ENCODE measurements around the gene PARD3B. TPM values are rescaled to one million over a fixed set of nuclear protein-coding genes. Genes with fewer than 3 reads are reported as not detected.

Gene PARD3B
- total and polyA plus RNA-seq, 5 donors from 2014 or later = 0.03 to 0.68 (median 0.08) TPM; not detected in 1

DNA sequence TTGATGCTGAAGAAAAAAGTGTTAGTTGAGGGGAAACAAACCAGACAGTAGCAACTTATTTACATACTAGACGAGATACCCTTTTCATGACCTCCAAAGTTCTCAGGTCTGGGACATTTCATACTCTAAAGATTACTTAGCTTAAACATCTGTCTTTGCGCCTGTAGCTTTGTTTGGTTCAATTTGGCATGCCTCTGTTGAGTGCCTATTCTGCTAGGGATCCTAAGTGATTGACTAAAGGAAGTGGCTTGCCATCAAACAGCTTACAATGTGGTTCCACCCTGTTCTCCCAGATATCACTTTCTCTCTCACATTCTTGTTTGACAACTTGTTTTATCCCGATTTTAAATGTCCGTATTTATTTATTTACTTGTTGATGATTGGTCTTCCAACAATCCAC, 488.8 kb downstream of the PARD3B start:
- H3K4me3 Mint-ChIP-seq = no peak overlapping the region
- no peaks in the 10 kb centered on the region for H3K36me3 ChIP-seq (ENCODE audit: control insufficient read depth, insufficient read depth, low read length)
- H3K27ac ChIP-seq (ENCODE audit: insufficient read depth, low read length, poor library complexity, severe bottlenecking) = no peak overlapping the region
- H3K4me3 ChIP-seq (ENCODE audit: low read depth, low read length) = no peak overlapping the region
- no peaks in the 10 kb centered on the region for H3K27me3 Mint-ChIP-seq
- H3K4me1 ChIP-seq (ENCODE audit: control insufficient read depth, insufficient read depth, low read length, poor library complexity, severe bottlenecking) = no peaks in the 10 kb centered on the region
- H3K27ac Mint-ChIP-seq = no peak overlapping the region
- H3K9me3 ChIP-seq (ENCODE audit: control insufficient read depth in 2 of 2, low read length in 2 of 2) = no peaks in the 10 kb centered on the region
- ATAC-seq (ENCODE audit: low read depth in 2 of 2) (peak; percentile 25 to 37), DNase-seq (peak in 1 of 3 donors; percentile 36)
- no peaks in the 10 kb centered on the region for H3K36me3 Mint-ChIP-seq
- peaks cover 9 to 15% (median 11%) of the 10 kb centered on the region in 4 donors for H3K4me1 Mint-ChIP-seq
- no peaks in the 10 kb centered on the region for H3K27me3 ChIP-seq (ENCODE audit: control insufficient read depth, insufficient read depth, low read length)
- H3K9me3 Mint-ChIP-seq = peaks cover 0 to 3% (median 0%) of the 10 kb centered on the region in 7 donors

GRCh38 chr2:205040323-205040722, 495.0 kb downstream of the PARD3B start:
- Histone ChIP-seq H3K27ac (ENCODE audit: insufficient read depth, low read length, poor library complexity, severe bottlenecking) (no peak overlapping the region), H3K9me3 (ENCODE audit: control insufficient read depth in 2 of 2, low read length in 2 of 2) (no peaks in the 10 kb centered on the region), H3K4me1 (ENCODE audit: control insufficient read depth, insufficient read depth, low read length, poor library complexity, severe bottlenecking) (no peaks in the 10 kb centered on the region), H3K4me3 (ENCODE audit: low read depth, low read length) (no peak overlapping the region), H3K36me3 (ENCODE audit: control insufficient read depth, insufficient read depth, low read length) (no peaks in the 10 kb centered on the region), H3K27me3 (ENCODE audit: control insufficient read depth, insufficient read depth, low read length) (peaks cover 5% of the 10 kb centered on the region)
- Mint-ChIP-seq H3K4me1 (peaks cover 0 to 16% (median 0%) of the 10 kb centered on the region in 4 donors), H3K36me3 (no peaks in the 10 kb centered on the region), H3K27ac (peak overlapping the region in 1 of 3 donors; percentile 17), H3K9me3 (peaks cover 0 to 4% (median 2%) of the 10 kb centered on the region in 7 donors), H3K27me3 (peaks cover 4% of the 10 kb centered on the region), H3K4me3 (no peak overlapping the region)
- DNase-seq = no peak
- no peak for ATAC-seq (ENCODE audit: low read depth in 2 of 2)

- H3K27ac Mint-ChIP-seq = peak overlapping the region in 2 of 3 donors; percentile 9 to 27
Measured at GRCh38 chr2:205041472-205042130, 496.3 kb downstream of the PARD3B start.

DNA sequence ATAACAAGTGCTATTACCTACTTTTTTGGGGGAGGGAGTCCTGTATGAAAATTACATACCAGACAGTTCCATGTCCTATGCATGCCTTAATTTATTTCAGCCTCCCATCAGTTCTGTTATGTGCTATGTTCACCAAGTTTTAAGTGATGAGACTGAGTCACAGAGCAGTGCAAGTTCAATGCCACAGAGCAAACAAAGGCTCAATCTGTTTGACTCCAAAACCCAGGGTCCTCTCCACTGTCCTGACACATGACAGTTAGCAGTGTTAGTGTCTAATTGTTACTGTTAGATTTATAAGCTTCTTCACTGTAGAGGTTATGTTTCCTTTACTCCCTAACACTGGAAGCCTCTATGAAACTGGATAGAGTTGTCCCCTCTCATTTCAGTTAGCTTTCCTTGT, 498.0 kb downstream of the PARD3B start:
- no peak overlapping the region for H3K27ac ChIP-seq (ENCODE audit: insufficient read depth, low read length, poor library complexity, severe bottlenecking)
- no peak overlapping the region for H3K27ac Mint-ChIP-seq
- H3K36me3 ChIP-seq (ENCODE audit: control insufficient read depth, insufficient read depth, low read length) = no peaks in the 10 kb centered on the region
- H3K4me3 ChIP-seq (ENCODE audit: low read depth, low read length) = no peak overlapping the region
- H3K4me3 Mint-ChIP-seq = no peak overlapping the region
- H3K36me3 Mint-ChIP-seq = no peaks in the 10 kb centered on the region
- H3K4me1 Mint-ChIP-seq = peaks cover 0 to 16% (median 0%) of the 10 kb centered on the region in 4 donors
- H3K4me1 ChIP-seq (ENCODE audit: control insufficient read depth, insufficient read depth, low read length, poor library complexity, severe bottlenecking) = no peaks in the 10 kb centered on the region
- H3K9me3 Mint-ChIP-seq = peaks cover 0 to 12% (median 3%) of the 10 kb centered on the region in 7 donors
- no peak for DNase-seq
- no peak for ATAC-seq (ENCODE audit: low read depth in 2 of 2)
- no peaks in the 10 kb centered on the region for H3K9me3 ChIP-seq (ENCODE audit: control insufficient read depth in 2 of 2, low read length in 2 of 2)
- H3K27me3 ChIP-seq (ENCODE audit: control insufficient read depth, insufficient read depth, low read length) = peaks cover 5% of the 10 kb centered on the region
- H3K27me3 Mint-ChIP-seq = peaks cover 4% of the 10 kb centered on the region

More at GRCh38 chr2:205041472-205042130, 496.3 kb downstream of the PARD3B start:
- Mint-ChIP-seq H3K36me3 (no peaks in the 10 kb centered on the region), H3K9me3 (peaks cover 0 to 4% (median 3%) of the 10 kb centered on the region in 7 donors), H3K4me1 (peaks cover 0 to 16% (median 0%) of the 10 kb centered on the region in 4 donors), H3K4me3 (no peak overlapping the region), H3K27me3 (peaks cover 4% of the 10 kb centered on the region)
- no peaks in the 10 kb centered on the region for H3K9me3 ChIP-seq (ENCODE audit: control insufficient read depth in 2 of 2, low read length in 2 of 2)
- H3K27ac ChIP-seq (ENCODE audit: insufficient read depth, low read length, poor library complexity, severe bottlenecking) = no peak overlapping the region
- peaks cover 5% of the 10 kb centered on the region for H3K27me3 ChIP-seq (ENCODE audit: control insufficient read depth, insufficient read depth, low read length)
- H3K4me1 ChIP-seq (ENCODE audit: control insufficient read depth, insufficient read depth, low read length, poor library complexity, severe bottlenecking) = no peaks in the 10 kb centered on the region
- DNase-seq (no peak), ATAC-seq (ENCODE audit: low read depth in 2 of 2) (no peak)
- H3K36me3 ChIP-seq (ENCODE audit: control insufficient read depth, insufficient read depth, low read length) = no peaks in the 10 kb centered on the region
- no peak overlapping the region for H3K4me3 ChIP-seq (ENCODE audit: low read depth, low read length)

GRCh38 chr2:205045706-205046105, 500.4 kb downstream of the PARD3B start:
- no peak overlapping the region for H3K27ac ChIP-seq (ENCODE audit: insufficient read depth, low read length, poor library complexity, severe bottlenecking)
- DNase-seq (no peak), ATAC-seq (ENCODE audit: low read depth in 2 of 2) (no peak)
- peaks cover 5 to 11% of the 10 kb centered on the region in 2 experiments for H3K9me3 ChIP-seq (ENCODE audit: control insufficient read depth in 2 of 2, low read length in 2 of 2)
- peaks cover 8% of the 10 kb centered on the region for H3K27me3 ChIP-seq (ENCODE audit: control insufficient read depth, insufficient read depth, low read length)
- Mint-ChIP-seq H3K36me3 (peaks cover 5% of the 10 kb centered on the region), H3K9me3 (peaks cover 0 to 25% (median 5%) of the 10 kb centered on the region in 7 donors), H3K27me3 (peaks cover 8% of the 10 kb centered on the region), H3K4me3 (no peak overlapping the region), H3K4me1 (peaks cover 0 to 11% (median 0%) of the 10 kb centered on the region in 4 donors), H3K27ac (no peak overlapping the region)
- no peak overlapping the region for H3K4me3 ChIP-seq (ENCODE audit: low read depth, low read length)
- H3K36me3 ChIP-seq (ENCODE audit: control insufficient read depth, insufficient read depth, low read length) = peaks cover 3% of the 10 kb centered on the region
- H3K4me1 ChIP-seq (ENCODE audit: control insufficient read depth, insufficient read depth, low read length, poor library complexity, severe bottlenecking) = no peaks in the 10 kb centered on the region

DNA sequence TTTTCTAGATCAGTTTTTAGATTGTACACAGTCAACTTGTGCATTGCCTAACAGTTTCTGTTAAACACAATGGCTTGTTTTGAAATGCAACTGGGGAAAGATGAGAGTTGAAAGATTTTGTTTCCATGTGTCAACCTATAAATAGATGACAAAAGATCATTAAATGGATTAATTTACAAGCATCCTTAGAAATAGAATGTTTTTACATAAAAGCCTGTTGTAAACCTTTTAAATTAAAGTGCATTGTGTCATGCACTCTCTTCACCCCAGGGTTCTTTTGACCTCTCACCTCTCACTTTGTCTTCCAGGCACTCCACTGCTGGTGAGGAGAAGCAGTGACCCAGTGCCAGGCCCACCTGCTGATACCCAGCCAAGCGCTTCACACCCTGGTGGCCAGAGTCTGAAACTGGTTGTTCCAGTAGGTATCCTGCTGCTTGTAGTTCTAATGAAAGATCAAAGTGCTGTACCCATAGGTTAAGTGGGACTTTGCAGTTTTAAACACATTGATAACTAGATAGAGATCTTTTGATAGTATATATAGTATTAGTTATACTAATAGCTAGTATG, 502.1 kb downstream of the PARD3B start:
- H3K36me3 Mint-ChIP-seq = peaks cover 5% of the 10 kb centered on the region
- H3K27me3 Mint-ChIP-seq = peaks cover 8% of the 10 kb centered on the region
- H3K9me3 Mint-ChIP-seq = peaks cover 0 to 25% (median 5%) of the 10 kb centered on the region in 7 donors
- H3K4me3 ChIP-seq (ENCODE audit: low read depth, low read length) = no peak overlapping the region
- H3K9me3 ChIP-seq (ENCODE audit: control insufficient read depth in 2 of 2, low read length in 2 of 2) = peaks cover 5 to 11% of the 10 kb centered on the region in 2 experiments
- H3K36me3 ChIP-seq (ENCODE audit: control insufficient read depth, insufficient read depth, low read length) = peaks cover 3% of the 10 kb centered on the region
- ATAC-seq (ENCODE audit: low read depth in 2 of 2) = no peak
- H3K27me3 ChIP-seq (ENCODE audit: control insufficient read depth, insufficient read depth, low read length) = peaks cover 5% of the 10 kb centered on the region
- no peak for DNase-seq
- H3K4me3 Mint-ChIP-seq = no peak overlapping the region
- H3K4me1 ChIP-seq (ENCODE audit: control insufficient read depth, insufficient read depth, low read length, poor library complexity, severe bottlenecking) = no peaks in the 10 kb centered on the region
- H3K27ac Mint-ChIP-seq = no peak overlapping the region
- H3K27ac ChIP-seq (ENCODE audit: insufficient read depth, low read length, poor library complexity, severe bottlenecking) = no peak overlapping the region
- H3K4me1 Mint-ChIP-seq = peaks cover 0 to 12% (median 5%) of the 10 kb centered on the region in 4 donors

GRCh38 chr2:205051417-205051816, 506.1 kb downstream of the PARD3B start:
- ATAC-seq (ENCODE audit: low read depth in 2 of 2) = no peak
- H3K4me3 ChIP-seq (ENCODE audit: low read depth, low read length) = no peak overlapping the region
- no peaks in the 10 kb centered on the region for H3K4me1 ChIP-seq (ENCODE audit: control insufficient read depth, insufficient read depth, low read length, poor library complexity, severe bottlenecking)
- no peak for DNase-seq
- peaks cover 8% of the 10 kb centered on the region for H3K27me3 Mint-ChIP-seq
- H3K36me3 ChIP-seq (ENCODE audit: control insufficient read depth, insufficient read depth, low read length) = peaks cover 3% of the 10 kb centered on the region
- no peak overlapping the region for H3K27ac Mint-ChIP-seq
- H3K36me3 Mint-ChIP-seq = peaks cover 5% of the 10 kb centered on the region
- H3K27me3 ChIP-seq (ENCODE audit: control insufficient read depth, insufficient read depth, low read length) = peaks cover 3% of the 10 kb centered on the region
- H3K4me3 Mint-ChIP-seq = no peak overlapping the region
- peaks cover 5 to 37% (median 15%) of the 10 kb centered on the region in 4 donors for H3K4me1 Mint-ChIP-seq
- peaks cover 0 to 21% (median 2%) of the 10 kb centered on the region in 7 donors for H3K9me3 Mint-ChIP-seq
- peaks cover 5 to 11% of the 10 kb centered on the region in 2 experiments for H3K9me3 ChIP-seq (ENCODE audit: control insufficient read depth in 2 of 2, low read length in 2 of 2)
- no peak overlapping the region for H3K27ac ChIP-seq (ENCODE audit: insufficient read depth, low read length, poor library complexity, severe bottlenecking)

Data from CD4-positive, CD25-positive, alpha-beta regulatory T cell (primary cell).